Activated CD8-positive, alpha-beta T cell treated with anti-CD3 and anti-CD28 coated beads for 36 hours (primary cell): ENCODE data around the gene TMEM252. TPM values are rescaled to one million over a fixed set of nuclear protein-coding genes. Genes with fewer than 3 reads are reported as not detected.

Experiments
- ATAC-seq: fragments of 200-7000 bp; cut with Tn5 transposase; one replicate; pipeline ENCODE4 v1.10.0; 2021; ENCODE audit warnings: mild to moderate bottlenecking, moderate library complexity
- CTCF ChIA-PET: fragments of 350-600 bp; sonication (Branson Sonifier 250); formaldehyde crosslinking; loops from one replicate; lab custom pipeline; 2021; ENCODE audit warnings: antibody characterized with exemption; lab: Charles Lee
- POLR2A ChIA-PET: fragments of 350-600 bp; sonication (Branson Sonifier 250); formaldehyde crosslinking; loops from one replicate; lab custom pipeline; 2021; ENCODE audit warnings: antibody characterized with exemption; lab: Charles Lee
- DNase-seq: peaks from one replicate; pipeline ENCODE4 v3.0.0-alpha.2; 2020
- H3K27ac Mint-ChIP-seq: one replicate; pipeline ENCODE4 v1.8.0; 2021; ENCODE audit warnings: mild to moderate bottlenecking, mixed read lengths
- H3K27me3 Mint-ChIP-seq: one replicate; pipeline ENCODE4 v1.8.0; 2021; ENCODE audit warnings: mixed read lengths
- H3K36me3 Mint-ChIP-seq: one replicate; pipeline ENCODE4 v1.8.0; 2021; ENCODE audit warnings: low read depth, mixed read lengths
- H3K4me1 Mint-ChIP-seq: one replicate; pipeline ENCODE4 v1.8.0; 2021; ENCODE audit warnings: low read depth, mixed read lengths
- H3K4me3 Mint-ChIP-seq: one replicate; pipeline ENCODE4 v1.8.0; 2021; ENCODE audit warnings: mild to moderate bottlenecking, moderate library complexity, mixed read lengths
- H3K9me3 Mint-ChIP-seq: one replicate; pipeline ENCODE4 v1.8.0; 2021; ENCODE audit warnings: mixed read lengths
- intact Hi-C: fragments of 100-400 bp; cut with micrococcal nuclease; formaldehyde crosslinking; loops from one replicate; pipeline ENCODE4 v1.10.0; 2022
- total RNA-seq, 2 experiments: library from RNA; stranded (reverse); gene quantifications; one replicate each; pipeline ENCODE4 v1.2.3, GENCODE V29; 2021
- TF ChIP-seq, protein P1 (sequence below): fragments of 200-600 bp; IDR thresholded peaks from one replicate; pipeline ENCODE4 v1.8.0; 2022; ENCODE audit warnings: antibody characterized with exemption, mild to moderate bottlenecking

The TMEM252 gene
- total RNA-seq, 2 experiments from 2014 or later = not detected

DNA sequence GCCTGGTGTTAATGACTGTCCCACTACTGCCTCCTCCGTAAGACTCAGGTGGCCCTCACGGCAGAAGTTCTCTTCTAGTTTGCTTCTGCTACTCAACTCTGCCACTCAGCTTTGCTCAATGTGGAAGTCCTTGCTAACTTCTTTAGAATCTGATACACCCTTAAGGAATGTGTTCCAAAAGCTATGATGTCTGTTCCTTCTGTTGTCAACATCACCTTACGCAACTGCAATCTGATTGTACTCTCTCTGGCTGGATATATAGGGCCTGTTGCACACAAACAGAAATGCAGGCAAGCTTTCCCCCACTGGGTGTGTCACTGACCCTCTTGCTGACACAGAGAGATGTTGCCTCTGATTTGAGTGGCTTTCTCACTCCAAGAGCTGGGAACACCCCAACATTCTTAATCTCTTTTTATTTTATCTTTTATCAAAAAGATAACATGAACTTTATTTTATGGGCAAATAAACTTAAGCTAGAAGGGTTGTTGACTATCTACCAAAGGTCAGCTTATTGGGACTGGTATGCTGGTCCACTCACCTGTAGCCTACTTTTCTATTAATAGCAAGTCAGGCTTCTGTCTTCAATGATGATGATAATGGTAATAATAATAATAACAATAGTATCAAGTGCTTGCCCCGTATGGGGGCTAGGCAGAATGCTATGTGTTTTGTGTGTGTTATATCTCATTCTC, 25.2 kb downstream of the TMEM252 start:
- Mint-ChIP-seq H3K36me3 (no peaks in the 10 kb centered on the region), H3K27me3 (peaks cover 9% of the 10 kb centered on the region), H3K4me1 (no peaks in the 10 kb centered on the region), H3K27ac (no peak overlapping the region), H3K9me3 (peaks cover 2% of the 10 kb centered on the region), H3K4me3 (no peak overlapping the region)
- DNase-seq (no peak), ATAC-seq (no peak)
- ChIA-PET CTCF (no interaction called here), POLR2A (no interaction called here)
- TF ChIP-seq, protein P1, sequence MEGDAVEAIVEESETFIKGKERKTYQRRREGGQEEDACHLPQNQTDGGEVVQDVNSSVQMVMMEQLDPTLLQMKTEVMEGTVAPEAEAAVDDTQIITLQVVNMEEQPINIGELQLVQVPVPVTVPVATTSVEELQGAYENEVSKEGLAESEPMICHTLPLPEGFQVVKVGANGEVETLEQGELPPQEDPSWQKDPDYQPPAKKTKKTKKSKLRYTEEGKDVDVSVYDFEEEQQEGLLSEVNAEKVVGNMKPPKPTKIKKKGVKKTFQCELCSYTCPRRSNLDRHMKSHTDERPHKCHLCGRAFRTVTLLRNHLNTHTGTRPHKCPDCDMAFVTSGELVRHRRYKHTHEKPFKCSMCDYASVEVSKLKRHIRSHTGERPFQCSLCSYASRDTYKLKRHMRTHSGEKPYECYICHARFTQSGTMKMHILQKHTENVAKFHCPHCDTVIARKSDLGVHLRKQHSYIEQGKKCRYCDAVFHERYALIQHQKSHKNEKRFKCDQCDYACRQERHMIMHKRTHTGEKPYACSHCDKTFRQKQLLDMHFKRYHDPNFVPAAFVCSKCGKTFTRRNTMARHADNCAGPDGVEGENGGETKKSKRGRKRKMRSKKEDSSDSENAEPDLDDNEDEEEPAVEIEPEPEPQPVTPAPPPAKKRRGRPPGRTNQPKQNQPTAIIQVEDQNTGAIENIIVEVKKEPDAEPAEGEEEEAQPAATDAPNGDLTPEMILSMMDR = no peak
- intact Hi-C loops = no loop called here

DNA sequence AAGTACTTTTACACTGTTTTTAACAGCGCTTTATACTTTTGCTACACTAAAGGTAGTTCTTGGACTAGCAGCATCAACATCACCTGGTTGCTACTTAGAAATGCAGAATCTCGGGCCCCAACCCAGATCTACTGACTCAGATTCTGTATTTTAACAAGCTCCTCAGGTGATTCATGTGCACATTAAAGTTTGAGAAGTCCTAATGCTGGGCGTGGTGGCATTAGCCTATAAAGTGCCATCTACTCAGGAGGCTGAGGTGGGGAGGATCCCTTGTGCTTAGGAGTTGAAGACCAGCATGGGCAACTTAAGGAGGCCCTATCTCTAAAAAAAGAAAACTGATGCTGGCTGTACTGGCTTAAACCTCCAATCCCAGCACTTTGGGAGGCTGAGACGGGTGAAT, 26.7 kb downstream of the TMEM252 start:
- ATAC-seq = no peak
- CTCF ChIA-PET = no interaction called here

DNA sequence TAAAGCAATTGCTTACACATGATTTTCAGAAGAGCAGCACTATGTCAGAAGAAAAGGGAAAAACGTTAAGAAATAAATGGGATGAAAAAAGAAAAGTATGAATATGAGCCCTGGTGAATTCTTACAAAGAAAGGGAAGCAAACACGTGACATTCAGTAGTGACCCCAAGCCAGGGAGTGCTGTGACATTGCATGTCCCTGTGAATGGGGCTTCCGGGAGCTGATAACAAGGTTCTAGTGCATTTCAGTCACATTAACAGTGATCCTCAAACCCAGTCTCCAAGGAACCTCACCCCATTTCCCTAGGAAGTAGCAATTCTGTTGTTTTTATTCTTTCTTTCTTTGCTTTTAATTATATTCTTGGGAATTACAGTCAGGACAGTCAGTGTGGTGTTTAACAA, 27.3 kb downstream of the TMEM252 start:
- no peak overlapping the region for H3K27ac Mint-ChIP-seq
- CTCF ChIA-PET = no interaction called here
- H3K4me1 Mint-ChIP-seq = no peaks in the 10 kb centered on the region
- no peak for ATAC-seq
- no peak for DNase-seq
- TF ChIP-seq, protein P1 = no peak
- peaks cover 7% of the 10 kb centered on the region for H3K27me3 Mint-ChIP-seq
- intact Hi-C loops = no loop called here
- peaks cover 2% of the 10 kb centered on the region for H3K9me3 Mint-ChIP-seq
- H3K36me3 Mint-ChIP-seq = no peaks in the 10 kb centered on the region
- POLR2A ChIA-PET = no interaction called here
- no peak overlapping the region for H3K4me3 Mint-ChIP-seq

More for the DNA sequence above, 26.7 kb downstream of the TMEM252 start:
- Mint-ChIP-seq H3K4me3 (no peak overlapping the region), H3K27ac (no peak overlapping the region), H3K36me3 (no peaks in the 10 kb centered on the region), H3K27me3 (peaks cover 9% of the 10 kb centered on the region), H3K9me3 (peaks cover 2% of the 10 kb centered on the region), H3K4me1 (no peaks in the 10 kb centered on the region)
- POLR2A ChIA-PET = no interaction called here
- intact Hi-C loops = no loop called here
- TF ChIP-seq, protein P1 = no peak
- DNase-seq = no peak

DNA sequence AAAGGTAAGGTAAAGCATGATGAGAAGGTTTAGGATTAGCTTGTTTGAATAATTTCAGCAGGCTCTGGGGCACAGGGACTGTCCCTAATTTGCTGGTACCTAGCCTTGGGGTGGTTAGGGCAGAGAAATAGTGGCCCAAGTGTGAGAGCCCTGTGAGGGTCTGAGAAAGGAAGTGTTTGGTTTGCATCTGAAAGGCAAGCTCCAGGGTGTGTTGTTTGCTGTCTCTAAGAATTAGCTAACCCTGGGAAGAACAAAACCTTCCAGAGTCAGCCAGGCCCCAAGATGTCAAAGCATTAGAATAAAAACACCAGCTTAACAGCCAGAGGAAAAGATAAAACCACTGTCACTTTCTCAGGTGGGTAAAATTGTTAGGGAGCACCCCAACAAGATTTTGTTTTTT, 31.0 kb downstream of the TMEM252 start:
- Mint-ChIP-seq H3K4me3 (no peak overlapping the region), H3K9me3 (no peaks in the 10 kb centered on the region), H3K36me3 (no peaks in the 10 kb centered on the region), H3K27ac (no peak overlapping the region), H3K27me3 (no peaks in the 10 kb centered on the region), H3K4me1 (no peaks in the 10 kb centered on the region)
- intact Hi-C loops = no loop called here
- ChIA-PET POLR2A (no interaction called here), CTCF (no interaction called here)
- DNase-seq (no peak), ATAC-seq (no peak)
- TF ChIP-seq, protein P1 = no peak

DNA sequence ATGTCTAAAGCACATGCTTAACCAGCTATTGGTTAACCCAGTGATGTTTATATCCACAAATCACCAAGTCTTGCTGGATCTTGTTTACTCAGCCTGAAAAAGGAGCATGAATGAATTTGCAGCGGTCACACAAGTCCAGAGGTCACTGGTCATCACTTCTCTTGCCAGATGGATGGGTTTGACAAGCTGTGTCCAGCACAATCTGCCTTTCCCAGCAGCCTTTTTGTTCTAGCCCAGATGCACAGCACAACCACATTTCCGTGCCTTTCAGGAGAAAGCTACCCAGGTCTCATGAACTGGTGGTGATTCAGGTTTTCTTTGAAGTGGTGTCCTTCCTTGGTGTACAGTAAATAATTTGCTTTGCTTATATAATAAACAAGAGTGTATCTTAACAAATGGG, 32.1 kb downstream of the TMEM252 start:
- POLR2A ChIA-PET = no interaction called here
- H3K4me3 Mint-ChIP-seq = no peak overlapping the region

More for the DNA sequence above, 32.1 kb downstream of the TMEM252 start:
- Mint-ChIP-seq H3K27ac (no peak overlapping the region), H3K36me3 (no peaks in the 10 kb centered on the region), H3K27me3 (peaks cover 4% of the 10 kb centered on the region), H3K4me1 (no peaks in the 10 kb centered on the region), H3K9me3 (no peaks in the 10 kb centered on the region)
- intact Hi-C loops = no loop called here
- ATAC-seq = no peak
- DNase-seq = no peak
- CTCF ChIA-PET = interaction anchor here (1.0 to 1.9 kb wide), 4 partner anchors 14 to 84 kb away, joined by 3 to 7 read pairs (median 4); no protein-coding TSS in a partner anchor
- TF ChIP-seq, protein P1 = no peak
